CMK (cell line): ENCODE data around the gene SREBF2.

Experiments
- DNase-seq: peaks from one replicate; pipeline ENCODE4 v3.0.0-alpha.2; 2010; ENCODE audit warnings: low read depth

The SREBF2 gene

DNA sequence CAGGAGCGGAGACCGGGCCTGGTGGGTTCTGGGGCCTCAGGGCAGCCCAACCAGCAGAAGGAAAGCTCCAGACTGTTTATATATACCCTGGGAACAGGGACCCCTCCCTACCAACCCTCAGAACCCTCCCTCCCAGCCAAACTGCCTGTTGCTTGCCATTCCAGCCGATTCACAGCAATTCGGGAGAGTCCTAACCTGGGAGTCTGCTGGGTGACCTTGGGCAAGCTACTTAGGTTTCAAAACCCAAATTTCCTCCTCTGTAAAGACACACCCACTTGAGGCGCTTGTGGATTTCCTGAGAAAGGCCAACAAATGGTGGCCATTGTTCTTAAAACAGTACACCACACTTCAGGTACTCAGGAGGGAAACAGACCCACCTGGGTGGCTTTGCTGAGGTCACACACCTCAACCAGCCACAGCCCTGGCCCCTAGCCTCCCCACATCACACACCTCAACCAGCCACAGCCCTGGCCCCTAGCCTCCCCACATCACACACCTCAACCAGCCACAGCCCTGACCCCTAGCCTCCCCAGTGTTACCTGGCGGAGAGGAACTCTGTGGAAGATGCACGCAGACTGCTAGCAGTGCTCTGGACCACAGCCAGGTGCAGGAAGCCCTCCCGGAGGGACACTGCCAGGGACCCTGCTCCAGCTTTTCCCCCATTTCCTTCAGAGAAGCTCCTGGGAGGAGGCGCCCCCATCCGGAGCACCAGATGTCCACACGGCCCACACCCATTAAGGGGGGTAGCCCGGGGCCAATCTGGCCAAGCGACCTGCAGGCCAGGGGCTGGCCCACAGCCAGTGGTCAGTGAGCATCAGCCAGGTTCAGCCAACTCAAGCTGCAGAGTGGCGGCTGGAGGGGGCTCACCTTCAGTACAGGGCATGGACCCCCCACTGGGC, 75.8 kb downstream of the SREBF2 start:
- DNase-seq = no peak

DNA sequence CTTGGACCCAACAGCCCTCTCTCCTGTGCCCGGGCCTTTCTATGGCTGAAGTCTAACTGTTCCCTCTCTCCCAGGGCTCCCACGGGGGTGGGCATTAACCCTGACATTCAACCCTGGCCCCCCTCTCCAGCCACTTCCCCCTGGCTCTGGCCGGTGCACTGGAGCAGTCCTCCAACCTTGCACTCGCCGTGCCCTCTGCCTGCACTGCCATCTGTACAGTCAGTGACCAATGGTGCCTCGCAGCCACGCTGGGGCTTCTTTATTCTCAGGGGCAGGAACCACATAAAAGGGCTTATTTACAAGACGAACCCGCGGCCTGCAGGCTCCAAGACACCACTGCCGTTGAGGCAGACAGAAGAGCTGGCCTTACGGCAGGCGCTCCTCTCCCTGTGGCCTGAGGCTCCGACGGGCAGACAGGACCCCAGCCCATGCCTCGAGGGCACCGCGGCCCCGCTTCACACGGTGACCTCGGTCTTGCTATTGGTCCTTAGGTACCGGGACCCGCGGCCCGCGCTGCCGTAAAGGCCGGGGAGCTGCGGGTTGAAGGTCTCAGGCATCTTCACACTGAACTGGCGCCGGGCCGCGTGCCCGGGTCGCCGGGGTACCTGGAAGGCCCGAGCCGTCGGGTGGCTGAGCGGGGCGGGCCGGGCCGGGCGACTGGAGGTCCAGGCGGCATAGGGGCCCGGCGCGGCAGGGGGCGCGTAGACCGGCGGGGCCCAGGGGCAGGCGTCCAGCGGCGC, 76.6 kb downstream of the SREBF2 start:
- DNase-seq = no peak

- DNase-seq = no peak
Observed at GRCh38 chr22:41910050-41911000, 77.4 kb downstream of the SREBF2 start.

DNA sequence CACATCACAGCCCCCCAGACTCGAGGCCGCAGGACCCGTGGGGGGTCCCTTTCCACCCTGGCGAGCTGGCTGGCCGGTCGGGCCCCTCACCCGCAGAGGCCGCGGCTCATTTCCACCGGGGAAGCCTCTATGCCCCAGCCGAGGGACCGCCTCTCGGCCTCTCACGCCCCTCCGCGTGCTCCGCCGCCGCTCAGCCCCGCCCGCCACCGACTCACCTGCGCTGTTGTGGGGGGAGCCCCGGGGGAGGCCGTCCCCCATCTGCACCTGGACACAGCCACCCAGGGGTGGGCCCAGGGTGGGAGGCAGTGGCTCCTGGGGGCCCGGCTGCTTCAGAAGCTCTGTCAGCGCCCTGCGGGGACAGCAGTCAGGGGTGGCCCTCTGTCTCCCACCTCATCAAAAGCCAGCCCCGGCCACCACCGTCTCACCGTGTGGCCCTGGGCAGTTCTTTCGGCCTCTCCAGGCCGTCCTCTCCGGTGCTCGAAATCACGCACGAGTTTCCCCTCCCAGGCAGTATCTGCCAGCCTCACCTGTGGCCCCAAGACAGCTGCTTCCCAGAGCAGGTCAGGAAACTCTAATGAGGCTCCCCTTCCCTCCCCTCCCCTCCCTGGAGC, 78.2 kb downstream of the SREBF2 start:
- no peak for DNase-seq

- no peak for DNase-seq
Observed at GRCh38 chr22:41912338-41913039, 79.6 kb downstream of the SREBF2 start.

GRCh38 chr22:41913040-41913719, 80.3 kb downstream of the SREBF2 start:
- DNase-seq = no peak

GRCh38 chr22:41913842-41914534, 81.1 kb downstream of the SREBF2 start:
- no peak for DNase-seq

DNA sequence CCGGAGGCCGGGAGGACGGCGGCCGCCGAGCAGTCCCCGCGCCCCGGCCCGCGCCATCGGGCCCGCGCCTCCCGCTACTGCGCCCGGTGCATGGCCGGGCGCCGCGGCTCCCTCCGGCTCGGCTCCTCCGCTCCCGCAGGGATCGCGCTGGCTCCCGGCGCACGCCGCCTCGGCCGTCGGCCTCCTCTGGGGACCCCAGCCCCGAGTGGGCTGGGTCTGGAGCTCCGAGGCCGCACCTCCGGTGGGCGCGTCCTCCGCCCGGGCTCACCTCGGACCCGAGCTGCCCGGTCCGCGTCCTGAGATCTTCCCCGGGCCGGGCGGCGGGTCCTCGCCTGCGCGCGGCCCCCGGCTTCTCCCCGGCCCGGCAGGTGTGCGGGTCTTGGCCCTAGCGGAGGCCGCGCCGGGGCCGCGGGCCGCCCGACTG, 81.7 kb downstream of the SREBF2 start:
- DNase-seq = no peak

- DNase-seq = no peak
Observed at GRCh38 chr22:41915035-41915785, 82.3 kb downstream of the SREBF2 start, which contains the start of gene SHISA8. Gene SHISA8 (minus strand): TSS chr22:41915074. CDS start chr22:41914667, 407 bp downstream.

- no peak for DNase-seq
Observed at GRCh38 chr22:41915786-41916493, 83.0 kb downstream of the SREBF2 start.

DNA sequence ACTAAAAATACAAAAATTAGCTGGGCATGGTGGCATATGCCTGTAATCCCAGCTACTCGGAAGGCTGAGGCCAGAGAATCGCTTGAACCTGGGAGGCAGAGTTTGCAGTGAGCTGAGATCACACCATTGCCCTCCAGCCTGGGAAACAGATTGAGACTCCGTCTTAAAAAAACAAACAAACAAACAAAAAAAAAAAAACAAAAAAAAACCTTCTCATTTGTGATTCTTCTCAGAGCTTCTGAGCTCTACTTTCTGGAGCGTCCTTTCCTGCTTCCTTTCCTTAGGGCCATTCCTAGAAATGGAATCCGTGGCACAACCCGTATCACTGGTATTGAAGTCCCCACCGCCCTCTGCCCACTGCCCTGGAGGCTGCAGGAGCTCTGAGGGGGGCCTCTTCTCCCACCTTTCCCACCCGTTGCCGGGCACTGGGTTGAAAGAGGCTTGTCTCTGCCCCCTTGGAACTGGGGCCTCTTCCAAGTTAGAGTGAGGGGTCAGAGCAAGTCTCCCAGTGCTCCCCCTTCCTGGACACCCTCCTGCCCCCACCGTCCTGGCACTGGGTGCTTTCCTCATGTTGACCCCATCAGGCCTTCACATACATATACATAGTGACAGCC, 83.9 kb downstream of the SREBF2 start:
- DNase-seq = no peak

DNA sequence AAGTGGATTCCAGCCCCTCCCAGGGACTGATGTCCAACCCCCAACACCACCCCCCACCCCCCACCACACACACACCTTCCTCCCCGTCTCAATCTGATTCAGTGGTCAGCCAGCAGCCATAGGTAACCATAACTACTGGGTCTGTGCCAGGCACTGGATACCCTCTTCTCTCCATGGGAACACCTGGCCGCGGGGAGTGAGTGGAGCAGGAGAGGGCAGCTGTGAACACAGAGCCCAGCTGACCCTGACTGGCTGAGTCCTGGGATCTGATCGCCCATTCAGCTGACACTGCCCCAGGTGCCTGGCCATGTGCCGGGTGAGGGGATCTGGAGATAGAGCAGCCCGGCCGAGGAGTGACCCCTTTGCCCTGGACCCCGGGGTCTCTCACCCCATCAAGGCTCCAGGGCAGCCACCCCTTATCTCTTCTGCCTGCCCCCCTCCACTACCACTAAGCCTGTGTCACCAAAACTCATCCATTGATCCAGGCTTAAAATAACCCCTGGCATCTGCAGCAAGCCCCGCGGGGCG, 84.5 kb downstream of the SREBF2 start:
- no peak for DNase-seq

GRCh38 chr22:41917903-41918791, 85.2 kb downstream of the SREBF2 start:
- DNase-seq = no peak

DNA sequence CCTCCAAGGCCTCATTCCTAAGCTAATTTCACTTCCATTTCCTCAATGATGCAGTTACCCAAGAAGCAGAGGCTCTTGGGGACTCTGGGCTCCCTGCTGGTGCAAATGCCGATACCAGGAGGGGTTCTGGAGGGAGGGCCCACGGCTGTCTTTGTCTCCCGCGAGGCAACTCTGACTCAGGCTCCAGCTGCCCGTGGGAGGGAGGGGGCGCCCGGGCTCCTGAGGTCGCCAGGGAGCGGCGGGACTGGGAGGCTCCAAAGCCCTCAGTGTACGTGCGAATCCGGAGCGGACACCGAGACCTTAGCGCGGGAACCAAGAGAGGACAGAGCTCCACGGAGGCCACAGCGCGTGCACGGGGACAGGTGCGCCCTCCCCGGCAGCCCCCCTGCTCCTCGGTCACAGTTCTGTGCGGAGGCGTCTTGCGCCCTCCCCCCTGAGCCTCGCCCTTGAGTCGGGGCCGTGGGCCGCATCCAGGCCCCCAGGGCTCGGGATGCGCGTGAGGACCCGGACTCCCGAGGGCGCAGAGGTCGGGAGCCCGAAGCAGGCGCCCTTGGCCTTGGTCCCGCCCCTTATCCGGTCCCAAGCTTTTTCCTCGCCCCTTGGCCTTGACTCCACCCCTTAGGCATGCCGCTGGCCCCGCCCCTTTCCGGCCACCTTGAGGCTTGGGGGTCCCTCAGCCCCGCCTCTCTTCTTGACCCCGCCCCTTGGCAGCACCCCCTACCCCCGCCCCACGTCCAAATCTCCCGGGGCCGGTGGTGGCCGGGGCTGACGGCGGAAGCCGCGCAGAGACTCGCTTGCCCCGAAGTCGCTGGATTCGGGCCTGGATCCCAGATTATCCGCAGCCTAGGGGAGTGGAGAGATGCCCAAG, 86.7 kb downstream of the SREBF2 start:
- DNase-seq = no peak

- DNase-seq = no peak
Observed at GRCh38 chr22:41920271-41920976, 87.5 kb downstream of the SREBF2 start.
